NCI-H2171 (cell line): ENCODE measurements around the gene GRIFIN.

Experiments used
- DNase-seq: peaks from one replicate; lab custom pipeline; 2025; lab: John Stamatoyannopoulos, UW

The GRIFIN gene

GRCh38 chr7:2512713-2513112 lies 36.5 kb upstream of the GRIFIN start:
- DNase-seq: no peak

GRCh38 chr7:2512179-2512661 lies 36.0 kb upstream of the GRIFIN start:
- no peak for DNase-seq

- DNase-seq: no peak
Observed at GRCh38 chr7:2511769-2512168, 35.6 kb upstream of the GRIFIN start.

GRCh38 chr7:2510909-2511768 lies 34.9 kb upstream of the GRIFIN start:
- no peak for DNase-seq

GRCh38 chr7:2510130-2510776 lies 34.1 kb upstream of the GRIFIN start:
- DNase-seq: no peak

GRCh38 chr7:2509298-2509906 lies 33.2 kb upstream of the GRIFIN start:
- no peak for DNase-seq

GRCh38 chr7:2508327-2509215 lies 32.4 kb upstream of the GRIFIN start:
- no peak for DNase-seq

GRCh38 chr7:2507917-2508306 lies 31.7 kb upstream of the GRIFIN start:
- DNase-seq: no peak

GRCh38 chr7:2507208-2507916 lies 31.2 kb upstream of the GRIFIN start:
- DNase-seq: no peak

GRCh38 chr7:2505401-2505800 lies 29.2 kb upstream of the GRIFIN start:
- DNase-seq: no peak

- no peak for DNase-seq
Observed at GRCh38 chr7:2504889-2505375, 28.7 kb upstream of the GRIFIN start.

- no peak for DNase-seq
Observed at GRCh38 chr7:2504128-2504888, 28.1 kb upstream of the GRIFIN start.

GRCh38 chr7:2503056-2503941 lies 27.1 kb upstream of the GRIFIN start:
- no peak for DNase-seq

- DNase-seq: no peak
Observed at GRCh38 chr7:2502647-2502966, 26.4 kb upstream of the GRIFIN start.

GRCh38 chr7:2501947-2502646 lies 25.9 kb upstream of the GRIFIN start:
- no peak for DNase-seq

- DNase-seq: no peak
Observed at GRCh38 chr7:2500701-2501100, 24.5 kb upstream of the GRIFIN start.

- no peak for DNase-seq
Observed at GRCh38 chr7:2499719-2500430, 23.7 kb upstream of the GRIFIN start.

GRCh38 chr7:2499181-2499580 lies 23.0 kb upstream of the GRIFIN start:
- no peak for DNase-seq
